IMR-90 (cell line): Measurements from ENCODE around the gene UGT1A10. TPM values are rescaled to one million over a fixed set of nuclear protein-coding genes. Genes with fewer than 3 reads are reported as not detected.

Source experiments
- ATAC-seq: fragments of 200-7000 bp; cut with Tn5 transposase; 2 replicates; pipeline ENCODE4 v1.9.1; 2020; ENCODE audit warnings: low read depth, mild to moderate bottlenecking, moderate library complexity
- BruUV-seq: library from RNA; stranded (reverse); fragments of 400-500 nt; replicated peaks from 2 replicates; lab custom pipeline; 2021; lab: Mats Ljungman, UMichigan
- CTCF ChIA-PET: fragments of 300-600 bp; formaldehyde crosslinking; extraction: SDS; loops from one replicate; lab custom pipeline; 2021; ENCODE audit warnings: antibody characterized with exemption; lab: Yijun Ruan, JAX
- POLR2A ChIA-PET: fragments of 300-600 bp; sonication (Branson Sonifier 250); formaldehyde crosslinking; loops from one replicate; lab custom pipeline; 2022; ENCODE audit warnings: antibody characterized with exemption; ENCODE audit not compliant: unreplicated experiment; lab: Charles Lee
- DNase-seq: peaks from one replicate; pipeline ENCODE4 v3.0.0; 2013
- H2AFZ ChIP-seq: replicated peaks from 2 replicates; pipeline ENCODE3; 2013; ENCODE audit warnings: low read length, mild to moderate bottlenecking; ENCODE audit not compliant: poor library complexity
- H2AK5ac ChIP-seq: 2 replicates; pipeline ENCODE4 v1.6.1; 2013; ENCODE audit warnings: low read depth, low read length, inconsistent platforms
- H2AK9ac ChIP-seq: replicated peaks from 2 replicates; pipeline ENCODE3; 2013; ENCODE audit warnings: mild to moderate bottlenecking, low read depth, low read length, moderate library complexity; ENCODE audit not compliant: poor library complexity
- H2BK120ac ChIP-seq: 2 replicates; pipeline ENCODE4 v1.6.1; 2013; ENCODE audit warnings: low read depth, low read length, inconsistent platforms
- H2BK15ac ChIP-seq: 3 replicates; pipeline ENCODE4 v1.6.1; 2013; ENCODE audit warnings: low read depth, low read length, inconsistent platforms
- H2BK20ac ChIP-seq: 2 replicates; pipeline ENCODE4 v1.6.1; 2013; ENCODE audit warnings: low read depth, mild to moderate bottlenecking, inconsistent platforms, low read length, moderate library complexity
- H2BK5ac ChIP-seq: 2 replicates; pipeline ENCODE4 v1.6.1; 2013; ENCODE audit warnings: mild to moderate bottlenecking, low read depth, low read length, inconsistent platforms; ENCODE audit not compliant: poor library complexity, severe bottlenecking
- H3K14ac ChIP-seq: replicated peaks from 2 replicates; pipeline ENCODE4 v1.6.1; 2013; ENCODE audit warnings: low read depth, low read length, inconsistent platforms
- H3K18ac ChIP-seq: 2 replicates; pipeline ENCODE4 v1.6.1; 2013; ENCODE audit warnings: low read depth, low read length, control low read depth
- H3K23ac ChIP-seq: 2 replicates; pipeline ENCODE4 v1.6.1; 2013; ENCODE audit warnings: low read depth, low read length, inconsistent platforms
- H3K27ac ChIP-seq: 2 replicates; pipeline ENCODE4 v1.5.1; 2013; ENCODE audit warnings: mild to moderate bottlenecking, control low read depth, low read length; ENCODE audit not compliant: insufficient read depth
- H3K27me3 ChIP-seq: 2 replicates; pipeline ENCODE4 v1.6.1; 2013; ENCODE audit warnings: low read length; ENCODE audit not compliant: control insufficient read depth, insufficient read depth
- H3K36me3 ChIP-seq: 2 replicates; pipeline ENCODE4 v1.6.1; 2013; ENCODE audit warnings: low read length, mixed read lengths; ENCODE audit not compliant: control insufficient read depth, insufficient read depth
- H3K4ac ChIP-seq: 2 replicates; pipeline ENCODE4 v1.6.1; 2013; ENCODE audit warnings: low read depth, low read length, inconsistent platforms
- H3K4me1 ChIP-seq: 2 replicates; pipeline ENCODE4 v1.6.1; 2013; ENCODE audit warnings: low read length, mixed read lengths; ENCODE audit not compliant: control insufficient read depth, insufficient read depth
- H3K4me2 ChIP-seq: 2 replicates; pipeline ENCODE4 v1.6.1; 2013; ENCODE audit warnings: low read depth, mild to moderate bottlenecking, control low read depth, low read length, moderate library complexity
- H3K4me3 ChIP-seq: 2 replicates; pipeline ENCODE4 v1.5.1; 2013; ENCODE audit warnings: low read depth, mild to moderate bottlenecking, control low read depth, low read length, moderate library complexity; ENCODE audit not compliant: insufficient read depth
- H3K56ac ChIP-seq: 2 replicates; pipeline ENCODE4 v1.6.1; 2013; ENCODE audit warnings: low read length, inconsistent platforms; ENCODE audit not compliant: insufficient read depth; ENCODE audit errors: extremely low read depth
- H3K79me1 ChIP-seq, 2 experiments: 2 replicates each; pipeline ENCODE4 v1.6.1; 2013; ENCODE audit warnings: low read length in 2 of 2, inconsistent platforms in 1 of 2, low read depth in 1 of 2
- H3K9ac ChIP-seq: 2 replicates; pipeline ENCODE4 v1.6.1; 2013; ENCODE audit warnings: low read depth, low read length, control low read depth
- H3K9me1 ChIP-seq: 2 replicates; pipeline ENCODE4 v1.6.1; 2013; ENCODE audit warnings: low read length, inconsistent platforms; ENCODE audit not compliant: insufficient read depth
- H3K9me3 ChIP-seq: 2 replicates; pipeline ENCODE4 v1.6.1; 2013; ENCODE audit warnings: low read length; ENCODE audit not compliant: control insufficient read depth, insufficient read depth
- H4K20me1 ChIP-seq: 2 replicates; pipeline ENCODE4 v1.6.1; 2013; ENCODE audit warnings: low read length, inconsistent platforms; ENCODE audit not compliant: insufficient read depth
- H4K5ac ChIP-seq: 2 replicates; pipeline ENCODE4 v1.6.1; 2013; ENCODE audit warnings: mild to moderate bottlenecking, low read depth, low read length, control low read depth
- H4K8ac ChIP-seq, 2 experiments: 2 replicates each; pipeline ENCODE4 v1.6.1; 2013; ENCODE audit warnings: low read depth in 2 of 2, low read length in 2 of 2, control low read depth in 1 of 2, inconsistent platforms in 1 of 2
- H4K91ac ChIP-seq: 2 replicates; pipeline ENCODE4 v1.6.1; 2013; ENCODE audit warnings: low read depth, low read length, inconsistent platforms; ENCODE audit not compliant: insufficient read depth
- FOS ChIP-seq: fragments of 150-350 bp; IDR thresholded peaks from 2 replicates; pipeline ENCODE4 v1.6.1; 2016; ENCODE audit warnings: low read depth, low read length
- MAZ ChIP-seq: IDR thresholded peaks from 2 replicates; pipeline ENCODE4 v1.6.1; 2012; ENCODE audit warnings: low read depth, mild to moderate bottlenecking, low read length, improper control_type of control experiment, moderate library complexity, borderline replicate concordance
- RAD21 ChIP-seq: IDR thresholded peaks from 2 replicates; pipeline ENCODE4 v1.6.1; 2012; ENCODE audit warnings: low read length, improper control_type of control experiment
- WGBS, 2 experiments: methylation state at CpG; one replicate each; pipeline versions ENCODE4 v1.1.5 to v1.1.7; 2013; ENCODE audit warnings: missing lambda C conversion rate in 2 of 2; ENCODE audit not compliant: insufficient read length in 1 of 2; ENCODE audit errors: extremely low coverage in 2 of 2; 5-methylcytosine and 5-hydroxymethylcytosine counted together
- dilution Hi-C: fragments of 300-500 bp; cut with HindIII; formaldehyde crosslinking; loops from one replicate; pipeline ENCODE4 v1.14.3; 2018; ENCODE audit warnings: low sequenced_read_pairs; ENCODE audit not compliant: unreplicated experiment
- in situ Hi-C: fragments of 300-500 bp; cut with MboI; formaldehyde crosslinking; loops from 3 replicates; pipeline ENCODE4 v1.14.3; 2019; ENCODE audit warnings: low sequenced_read_pairs, inconsistent platforms, mixed read lengths
- intact Hi-C: fragments of 100-400 bp; cut with micrococcal nuclease; formaldehyde crosslinking; loops from 2 replicates; pipeline ENCODE4 v1.10.0; 2022
- polyA plus RNA-seq, 3 experiments: library from polyadenylated mRNA; depleted of rRNA; stranded (reverse); fragments of >200 nt; gene quantifications; 2 replicates each; pipeline ENCODE4 v1.2.3, GENCODE V29; 2012; ENCODE audit warnings: low replicate concordance in 1 of 3
- total RNA-seq: library from RNA; depleted of rRNA; stranded (reverse); fragments of >200 nt; gene quantifications from 2 replicates; pipeline ENCODE4 v1.2.3, GENCODE V29; 2012
- TF ChIP-seq, protein P1 (sequence below): conservative IDR thresholded peaks from 2 replicates; pipeline ENCODE4 v1.5.1; 2012; ENCODE audit warnings: mild to moderate bottlenecking, low read depth, low read length, improper control_type of control experiment

Gene UGT1A10
- total and polyA plus RNA-seq, 2 of the 4 experiments (the other 2 are of a cell fraction): not detected

DNA sequence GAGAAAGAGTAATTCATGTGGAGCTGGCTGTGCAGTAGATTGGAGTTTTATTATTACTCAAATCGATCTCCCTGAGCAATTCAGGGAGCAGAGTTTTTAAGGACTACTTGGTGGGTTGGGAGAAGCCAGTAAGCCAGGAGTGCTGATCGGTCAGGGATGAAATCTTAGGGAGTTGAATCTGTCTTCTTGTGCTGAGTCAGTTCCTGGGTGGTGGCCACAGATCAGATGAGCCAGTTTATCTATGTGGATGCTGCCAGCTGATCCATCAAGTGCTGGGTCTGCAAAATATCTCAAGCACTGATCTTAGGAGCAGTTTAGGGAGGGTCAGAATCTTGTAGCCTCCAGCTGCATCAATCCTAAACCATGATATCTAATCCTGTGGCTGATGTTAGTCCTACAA lies 35.9 kb upstream of the UGT1A10 start:
- Histone ChIP-seq H3K9me1 (no peaks in the 10 kb centered on the region), H3K56ac (no peak overlapping the region), H2BK5ac (no peak overlapping the region), H2AFZ (no peak overlapping the region), H3K27ac (no peak overlapping the region), H4K91ac (no peak overlapping the region), H3K9ac (no peak overlapping the region), H3K23ac (no peak overlapping the region), H3K9me3 (no peaks in the 10 kb centered on the region), H3K4me1 (no peaks in the 10 kb centered on the region), H4K8ac (no peak overlapping the region), H4K20me1 (no peaks in the 10 kb centered on the region), H3K14ac (no peak overlapping the region), H3K4ac (no peak overlapping the region), H2AK9ac (no peak overlapping the region), H3K36me3 (no peaks in the 10 kb centered on the region), H3K4me2 (no peak overlapping the region), H4K5ac (no peak overlapping the region), H3K4me3 (no peak overlapping the region), H3K27me3 (peaks cover 5% of the 10 kb centered on the region; the same call in 1 of the 2 replicates), H3K79me1 (no peaks in the 10 kb centered on the region), H2BK20ac (no peak overlapping the region), H2BK15ac (no peak overlapping the region), H2BK120ac (no peak overlapping the region), H2AK5ac (no peak overlapping the region), H3K18ac (no peak overlapping the region)
- ChIA-PET POLR2A (no interaction called here), CTCF (no interaction called here)
- no peak for DNase-seq
- TF ChIP-seq, protein P1, sequence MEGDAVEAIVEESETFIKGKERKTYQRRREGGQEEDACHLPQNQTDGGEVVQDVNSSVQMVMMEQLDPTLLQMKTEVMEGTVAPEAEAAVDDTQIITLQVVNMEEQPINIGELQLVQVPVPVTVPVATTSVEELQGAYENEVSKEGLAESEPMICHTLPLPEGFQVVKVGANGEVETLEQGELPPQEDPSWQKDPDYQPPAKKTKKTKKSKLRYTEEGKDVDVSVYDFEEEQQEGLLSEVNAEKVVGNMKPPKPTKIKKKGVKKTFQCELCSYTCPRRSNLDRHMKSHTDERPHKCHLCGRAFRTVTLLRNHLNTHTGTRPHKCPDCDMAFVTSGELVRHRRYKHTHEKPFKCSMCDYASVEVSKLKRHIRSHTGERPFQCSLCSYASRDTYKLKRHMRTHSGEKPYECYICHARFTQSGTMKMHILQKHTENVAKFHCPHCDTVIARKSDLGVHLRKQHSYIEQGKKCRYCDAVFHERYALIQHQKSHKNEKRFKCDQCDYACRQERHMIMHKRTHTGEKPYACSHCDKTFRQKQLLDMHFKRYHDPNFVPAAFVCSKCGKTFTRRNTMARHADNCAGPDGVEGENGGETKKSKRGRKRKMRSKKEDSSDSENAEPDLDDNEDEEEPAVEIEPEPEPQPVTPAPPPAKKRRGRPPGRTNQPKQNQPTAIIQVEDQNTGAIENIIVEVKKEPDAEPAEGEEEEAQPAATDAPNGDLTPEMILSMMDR: no peak
- TF ChIP-seq RAD21 (no peak), MAZ (no peak), FOS (no peak)
- WGBS, 2 experiments: no CpG with 5 or more reads among the region's 2 CpGs
- BruUV-seq: no TSS peak
- no peak for ATAC-seq
- intact Hi-C loops: no loop called here
- in situ Hi-C loops: no loop called here
- dilution Hi-C loops: no loop called here
